Measurements from ENCODE around the gene MTHFD2L. TPM values are rescaled to one million over a fixed set of nuclear protein-coding genes. Genes with fewer than 3 reads are reported as not detected.

MTHFD2L gene
- total RNA-seq, 1 experiment from 2014 or later = 34.0 TPM

DNA sequence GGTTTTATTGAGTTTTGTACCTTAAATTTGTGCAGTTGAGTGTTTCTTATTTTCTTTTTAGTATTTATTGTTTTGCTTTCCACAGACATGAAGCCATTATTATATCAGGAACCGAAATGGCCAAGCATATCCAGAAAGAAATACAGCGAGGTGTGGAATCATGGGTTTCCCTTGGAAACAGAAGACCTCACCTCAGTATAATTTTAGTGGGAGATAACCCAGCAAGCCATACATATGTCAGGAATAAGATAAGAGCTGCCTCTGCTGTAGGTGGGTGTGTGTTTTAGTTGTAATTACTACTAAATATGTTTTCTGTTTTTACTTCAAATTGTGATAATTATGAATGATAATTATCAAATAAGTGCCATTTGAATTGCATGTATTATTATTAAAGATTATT is 16.5 kb downstream of the MTHFD2L start:
- H2AFZ ChIP-seq (ENCODE audit: low read length) = no peak overlapping the region
- H3K4me3 ChIP-seq (ENCODE audit: low read length) = no peak overlapping the region
- no peaks in the 10 kb centered on the region for H4K20me1 ChIP-seq (ENCODE audit: low read length)
- BruUV-seq (replicated peaks) = no TSS peak
- CTCF ChIA-PET = interaction anchor here (0.5 kb wide), 1 partner anchor 132 kb away, joined by 7 read pairs; no protein-coding TSS in a partner anchor
- H3K4me2 ChIP-seq (ENCODE audit: low read length) = no peak overlapping the region
- no peaks in the 10 kb centered on the region for H3K36me3 ChIP-seq (ENCODE audit: low read depth, low read length)
- H3K9me3 ChIP-seq (ENCODE audit: low read length) = no peaks in the 10 kb centered on the region
- POLR2A ChIA-PET (ENCODE audit: unreplicated experiment) = interaction anchor here (0.6 kb wide), 1 partner anchor 60 kb away, joined by 4 read pairs; no protein-coding TSS in a partner anchor
- H3K79me2 ChIP-seq (ENCODE audit: low read length) = no peaks in the 10 kb centered on the region
- H3K27ac ChIP-seq (ENCODE audit: low read length) = no peak overlapping the region
- ATAC-seq (no peak), DNase-seq (no peak)
- TF ChIP-seq EZH2 (IDR thresholded peaks at IDR 0.05; ENCODE audit: low read length, unreplicated experiment) (no peak), EZH2phosphoT487 (IDR thresholded peaks at IDR 0.05; ENCODE audit: borderline replicate concordance, low read length) (no peak)
- TF ChIP-seq, protein P1, sequence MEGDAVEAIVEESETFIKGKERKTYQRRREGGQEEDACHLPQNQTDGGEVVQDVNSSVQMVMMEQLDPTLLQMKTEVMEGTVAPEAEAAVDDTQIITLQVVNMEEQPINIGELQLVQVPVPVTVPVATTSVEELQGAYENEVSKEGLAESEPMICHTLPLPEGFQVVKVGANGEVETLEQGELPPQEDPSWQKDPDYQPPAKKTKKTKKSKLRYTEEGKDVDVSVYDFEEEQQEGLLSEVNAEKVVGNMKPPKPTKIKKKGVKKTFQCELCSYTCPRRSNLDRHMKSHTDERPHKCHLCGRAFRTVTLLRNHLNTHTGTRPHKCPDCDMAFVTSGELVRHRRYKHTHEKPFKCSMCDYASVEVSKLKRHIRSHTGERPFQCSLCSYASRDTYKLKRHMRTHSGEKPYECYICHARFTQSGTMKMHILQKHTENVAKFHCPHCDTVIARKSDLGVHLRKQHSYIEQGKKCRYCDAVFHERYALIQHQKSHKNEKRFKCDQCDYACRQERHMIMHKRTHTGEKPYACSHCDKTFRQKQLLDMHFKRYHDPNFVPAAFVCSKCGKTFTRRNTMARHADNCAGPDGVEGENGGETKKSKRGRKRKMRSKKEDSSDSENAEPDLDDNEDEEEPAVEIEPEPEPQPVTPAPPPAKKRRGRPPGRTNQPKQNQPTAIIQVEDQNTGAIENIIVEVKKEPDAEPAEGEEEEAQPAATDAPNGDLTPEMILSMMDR (conservative IDR thresholded peaks at IDR 0.05; ENCODE audit: low read depth, low read length) = no peak
- no peak overlapping the region for H3K9ac ChIP-seq (ENCODE audit: low read length)
- H3K4me1 ChIP-seq (ENCODE audit: insufficient read depth, low read length) = 0 out of 2 replicates have a peak, but pooled peaks cover 1% of the 10 kb centered on the region
- intact Hi-C loops (cut with micrococcal nuclease) = no loop called here
- H3K27me3 ChIP-seq (ENCODE audit: low read length) = no peaks in the 10 kb centered on the region
- H3F3A ChIP-seq (ENCODE audit: low read length, unreplicated experiment) = no peaks in the 10 kb centered on the region
- H3K9me2 ChIP-seq (replicated peaks; ENCODE audit: low read length) = no peaks in the 10 kb centered on the region

DNA sequence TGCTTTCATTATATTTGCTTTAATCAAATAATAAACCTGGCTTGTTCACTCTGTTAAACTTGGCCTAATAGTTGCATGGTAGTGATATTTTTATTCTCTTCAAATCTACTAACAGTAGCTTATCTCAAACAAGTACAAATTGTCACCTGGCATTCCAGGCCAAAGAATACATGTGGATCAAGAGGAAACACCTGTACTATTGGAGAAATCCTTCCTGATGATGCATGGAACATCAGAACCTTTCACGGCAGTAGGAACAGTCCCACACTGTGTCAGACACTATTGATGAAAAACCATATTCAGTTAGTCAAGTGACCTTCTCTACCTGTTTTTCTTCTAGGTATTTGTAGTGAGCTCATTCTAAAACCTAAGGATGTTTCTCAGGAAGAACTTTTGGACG is 17.0 kb downstream of the MTHFD2L start:
- no peaks in the 10 kb centered on the region for H3F3A ChIP-seq (ENCODE audit: low read length, unreplicated experiment)
- intact Hi-C loops (cut with micrococcal nuclease) = no loop called here
- no TSS peak for BruUV-seq (replicated peaks)
- H3K9me2 ChIP-seq (replicated peaks; ENCODE audit: low read length) = no peaks in the 10 kb centered on the region
- H3K9ac ChIP-seq (ENCODE audit: low read length) = no peak overlapping the region
- TF ChIP-seq EZH2phosphoT487 (IDR thresholded peaks at IDR 0.05; ENCODE audit: borderline replicate concordance, low read length) = no peak
- H3K4me3 ChIP-seq (ENCODE audit: low read length) = no peak overlapping the region
- ChIA-PET POLR2A (ENCODE audit: unreplicated experiment) (interaction anchor here (0.6 kb wide), 1 partner anchor 60 kb away, joined by 4 read pairs; no protein-coding TSS in a partner anchor), CTCF (interaction anchor here (0.5 kb wide), 1 partner anchor 132 kb away, joined by 7 read pairs; no protein-coding TSS in a partner anchor)
- no peaks in the 10 kb centered on the region for H3K36me3 ChIP-seq (ENCODE audit: low read depth, low read length)
- no peak overlapping the region for H3K27ac ChIP-seq (ENCODE audit: low read length)
- no peak overlapping the region for H3K4me2 ChIP-seq (ENCODE audit: low read length)
- no peaks in the 10 kb centered on the region for H3K9me3 ChIP-seq (ENCODE audit: low read length)
- H3K27me3 ChIP-seq (ENCODE audit: low read length) = no peaks in the 10 kb centered on the region
- H2AFZ ChIP-seq (ENCODE audit: low read length) = no peak overlapping the region
- no peaks in the 10 kb centered on the region for H3K4me1 ChIP-seq (ENCODE audit: insufficient read depth, low read length)
- no peaks in the 10 kb centered on the region for H4K20me1 ChIP-seq (ENCODE audit: low read length)
- no peaks in the 10 kb centered on the region for H3K79me2 ChIP-seq (ENCODE audit: low read length)
- no peak for ATAC-seq
- DNase-seq = no peak

DNA sequence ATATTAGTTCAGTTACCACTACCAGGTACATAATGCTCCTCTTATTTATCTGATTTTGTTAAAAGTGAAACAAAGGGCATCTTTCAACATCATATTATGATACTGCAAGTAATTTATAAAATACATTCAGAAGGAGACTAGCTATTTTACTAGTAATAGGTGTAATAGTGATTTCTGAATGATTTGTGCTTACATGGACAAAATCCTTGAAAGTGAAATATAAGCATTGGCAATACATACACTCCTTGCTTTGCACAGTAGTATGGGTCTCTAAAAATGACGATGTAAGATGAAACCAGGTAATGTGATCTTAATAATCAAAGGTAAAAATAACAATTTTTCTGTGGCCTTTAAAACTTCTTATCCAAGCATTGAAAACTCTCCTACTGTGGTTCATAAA is 17.5 kb downstream of the MTHFD2L start:
- H3K4me1 ChIP-seq (ENCODE audit: insufficient read depth, low read length) = no peaks in the 10 kb centered on the region
- no peak overlapping the region for H2AFZ ChIP-seq (ENCODE audit: low read length)
- no peaks in the 10 kb centered on the region for H3F3A ChIP-seq (ENCODE audit: low read length, unreplicated experiment)
- no peak overlapping the region for H3K4me2 ChIP-seq (ENCODE audit: low read length)
- TF ChIP-seq EZH2phosphoT487 (IDR thresholded peaks at IDR 0.05; ENCODE audit: borderline replicate concordance, low read length) (no peak), EZH2 (IDR thresholded peaks at IDR 0.05; ENCODE audit: low read length, unreplicated experiment) (no peak)
- TF ChIP-seq, protein P1 (conservative IDR thresholded peaks at IDR 0.05; ENCODE audit: low read depth, low read length) = no peak
- no peaks in the 10 kb centered on the region for H3K36me3 ChIP-seq (ENCODE audit: low read depth, low read length)
- no peaks in the 10 kb centered on the region for H4K20me1 ChIP-seq (ENCODE audit: low read length)
- DNase-seq (no peak), ATAC-seq (no peak)
- H3K9ac ChIP-seq (ENCODE audit: low read length) = no peak overlapping the region
- H3K9me2 ChIP-seq (replicated peaks; ENCODE audit: low read length) = no peaks in the 10 kb centered on the region
- H3K27me3 ChIP-seq (ENCODE audit: low read length) = no peaks in the 10 kb centered on the region
- intact Hi-C loops (cut with micrococcal nuclease) = no loop called here
- H3K27ac ChIP-seq (ENCODE audit: low read length) = no peak overlapping the region
- no peak overlapping the region for H3K4me3 ChIP-seq (ENCODE audit: low read length)
- no TSS peak for BruUV-seq (replicated peaks)
- CTCF ChIA-PET = no interaction called here
- H3K9me3 ChIP-seq (ENCODE audit: low read length) = no peaks in the 10 kb centered on the region
- no peaks in the 10 kb centered on the region for H3K79me2 ChIP-seq (ENCODE audit: low read length)
- POLR2A ChIA-PET (ENCODE audit: unreplicated experiment) = interaction anchor here (0.6 kb wide), 1 partner anchor 60 kb away, joined by 4 read pairs; no protein-coding TSS in a partner anchor

Data from PC-3 (cell line).